NOMO-1 treated with dmso at 0.1 percent for 144 hours (cell line): Measurements from ENCODE around the gene KIF16B.

Source experiments
- DNase-seq: peaks from one replicate; lab custom pipeline; 2025; ENCODE audit not compliant: unreplicated experiment; lab: John Stamatoyannopoulos, UW

Gene KIF16B

DNA sequence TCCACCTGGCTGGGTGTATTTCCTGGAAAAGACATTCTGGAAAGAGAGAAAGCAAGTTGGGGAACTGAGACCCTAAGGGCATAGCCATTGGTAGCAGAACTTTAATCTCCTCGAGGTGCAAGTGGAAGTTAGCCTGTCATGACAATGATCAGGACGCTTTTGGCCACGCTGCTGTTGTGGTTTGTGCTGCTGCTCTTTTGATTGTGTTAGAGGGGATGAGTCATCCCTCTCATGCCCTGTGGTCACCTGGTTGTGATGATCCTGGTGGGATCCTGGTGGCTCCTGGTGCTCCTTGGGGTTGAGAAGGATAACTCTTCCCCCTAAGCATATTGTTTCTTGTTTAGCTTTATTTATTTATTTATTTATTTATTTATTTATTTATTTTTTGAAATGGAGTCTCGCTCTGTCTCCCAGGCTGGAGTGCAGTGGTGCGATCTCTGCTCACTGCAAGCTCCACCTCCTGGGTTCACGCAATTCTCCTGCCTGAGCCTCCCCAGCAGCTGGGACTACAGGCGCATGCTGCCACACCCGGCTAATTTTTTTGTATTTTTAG is 350.3 kb downstream of the KIF16B start:
- no peak for DNase-seq
